GM18517 (cell line): ENCODE measurements around the gene WDR37.

Source experiments
- ATAC-seq: cut with Tn5 transposase; IDR thresholded peaks from one replicate; pipeline ENCODE4 v1.9.1; 2021; ENCODE audit warnings: mild to moderate bottlenecking, moderate library complexity; ENCODE audit not compliant: unreplicated experiment

WDR37 gene

DNA sequence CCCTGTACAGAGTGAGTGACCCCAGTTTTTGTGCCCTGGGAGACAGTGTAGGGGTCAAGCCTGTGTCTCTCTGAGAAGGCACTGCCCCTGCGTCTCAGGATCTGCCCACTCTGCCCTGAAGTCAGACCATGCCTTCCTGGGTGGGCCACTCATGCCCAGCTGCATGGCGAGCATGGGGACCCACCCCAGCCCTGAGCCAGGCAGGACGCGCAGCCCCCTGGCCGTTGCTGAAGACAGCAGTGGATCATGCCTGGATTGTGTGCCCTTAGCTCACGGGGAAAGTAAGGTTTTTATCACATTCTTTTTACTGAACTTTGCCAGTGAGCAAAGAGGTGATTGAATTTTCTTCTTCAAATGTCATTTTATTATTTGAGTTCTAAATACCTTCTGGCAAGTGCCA is 66.2 kb downstream of the WDR37 start:
- ATAC-seq: no peak

DNA sequence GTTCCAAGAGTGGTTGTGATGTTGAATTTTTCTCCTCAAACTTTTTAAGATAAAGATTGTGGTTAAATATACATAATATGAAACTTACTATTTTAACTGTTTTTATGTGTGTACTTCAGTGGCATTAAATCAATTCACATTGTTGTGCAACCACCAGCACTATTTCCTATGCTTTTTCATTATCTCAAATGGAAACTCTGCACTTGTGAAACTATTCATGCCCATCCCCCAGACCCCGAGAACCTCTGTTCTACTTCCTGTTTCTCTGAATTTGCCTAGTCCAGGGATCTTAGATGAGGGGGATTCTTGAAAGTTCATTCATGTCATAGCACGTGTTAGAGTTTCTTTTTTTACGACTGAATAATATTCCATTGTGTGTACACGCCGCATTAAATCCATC is 67.0 kb downstream of the WDR37 start:
- ATAC-seq: no peak

DNA sequence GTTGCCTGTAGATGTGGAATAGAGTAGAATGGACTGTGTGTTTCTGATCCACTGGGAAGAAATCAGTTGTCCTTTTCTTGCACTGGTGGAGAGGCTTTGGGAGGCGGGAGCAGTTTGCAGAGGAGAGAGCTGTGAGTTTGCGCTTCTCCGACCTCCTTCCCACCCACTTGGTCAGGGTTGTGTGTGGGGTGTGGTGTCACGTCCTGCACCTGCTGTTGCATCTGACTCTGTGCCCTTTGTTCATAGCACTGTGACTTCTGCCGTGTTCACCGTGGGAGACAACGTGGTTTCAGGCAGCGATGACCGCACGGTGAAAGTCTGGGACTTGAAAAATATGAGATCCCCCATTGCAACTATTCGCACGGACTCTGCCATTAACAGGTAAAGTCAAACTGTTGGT is 67.8 kb downstream of the WDR37 start:
- no peak for ATAC-seq

GRCh38 chr10:1124796-1125195 is 68.6 kb downstream of the WDR37 start:
- ATAC-seq: no peak

DNA sequence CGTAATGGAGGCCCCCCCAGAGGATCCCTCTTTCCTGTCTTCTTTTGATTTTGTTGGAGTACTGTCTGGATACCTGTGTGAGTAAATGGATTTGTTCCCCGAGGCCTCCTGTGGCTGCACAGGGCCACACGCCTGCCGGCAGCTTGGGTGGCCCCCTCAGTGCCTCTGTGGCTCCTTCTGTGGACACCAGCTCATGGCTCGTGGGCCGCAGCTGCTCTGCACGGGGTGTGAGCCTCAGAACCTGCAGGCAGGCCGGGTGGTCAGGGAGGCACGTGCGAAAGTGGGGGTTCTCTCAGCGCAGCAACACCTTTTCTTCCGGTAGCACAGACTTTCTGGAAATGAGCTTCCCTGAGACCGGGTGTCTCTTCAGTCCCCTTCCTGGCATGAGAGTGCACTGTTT is 70.3 kb downstream of the WDR37 start:
- ATAC-seq: no peak

DNA sequence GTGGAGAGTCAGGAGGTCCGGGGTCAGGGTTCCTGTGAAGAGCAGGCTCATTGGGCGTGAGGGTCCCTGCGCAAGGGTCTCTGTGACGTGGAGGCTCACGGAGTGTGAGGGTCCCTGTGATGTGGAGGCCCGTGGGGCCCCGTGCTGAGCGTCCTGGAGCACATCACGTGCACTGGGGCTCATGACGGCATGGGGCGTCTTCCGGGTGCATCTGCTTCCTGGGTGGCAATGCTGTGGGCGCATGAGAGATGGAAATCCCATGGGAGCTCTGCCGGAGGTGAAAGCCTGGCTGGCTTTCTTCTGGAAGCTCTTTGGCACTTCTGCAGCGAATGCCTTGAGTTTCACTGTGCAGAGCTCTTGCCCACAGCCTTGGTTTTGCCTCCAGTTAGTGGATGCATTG is 71.4 kb downstream of the WDR37 start:
- ATAC-seq: no peak

- no peak for ATAC-seq
Measured at GRCh38 chr10:1128115-1128514, 71.9 kb downstream of the WDR37 start.

- ATAC-seq: no peak
Measured at GRCh38 chr10:1128649-1129048, 72.5 kb downstream of the WDR37 start.

- no peak for ATAC-seq
Measured at GRCh38 chr10:1130226-1130625, 74.0 kb downstream of the WDR37 start.

DNA sequence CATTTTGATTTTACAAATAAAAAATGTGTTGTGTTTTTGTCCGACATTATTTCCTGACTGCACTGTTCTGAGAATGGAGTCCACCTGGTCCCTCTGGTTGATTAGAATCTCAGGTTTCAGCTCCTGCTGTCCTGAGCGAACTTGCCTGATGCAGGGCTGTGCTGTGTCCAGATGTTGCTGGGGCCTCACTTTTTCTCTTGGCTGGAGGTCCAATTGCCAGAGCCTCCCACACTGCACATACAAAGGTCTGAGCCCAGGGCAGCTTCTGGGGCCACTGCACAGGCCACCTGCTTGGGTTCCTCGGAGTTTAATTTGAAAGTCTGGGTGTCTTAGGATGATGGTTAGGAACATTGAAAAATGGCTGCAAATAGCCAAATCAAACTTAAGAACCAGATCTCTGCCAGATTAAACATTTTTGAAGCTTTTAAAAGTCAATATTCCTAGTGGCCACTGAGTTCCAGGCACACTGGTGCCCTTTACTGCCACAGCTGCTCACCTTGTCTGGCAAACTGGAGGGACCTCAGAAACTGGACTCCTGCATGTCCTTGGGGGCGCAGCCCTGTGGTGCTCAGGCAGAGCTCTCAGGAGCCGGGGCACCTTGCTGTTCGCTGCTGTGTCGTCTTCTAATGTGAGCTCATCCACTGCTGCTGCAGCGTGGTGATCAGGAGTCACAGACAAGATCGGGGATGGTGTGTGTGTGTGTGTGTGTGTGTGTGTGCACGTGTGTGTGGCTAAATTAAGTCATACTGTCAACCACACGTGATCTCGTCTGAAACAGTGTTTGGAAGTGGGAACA is 75.0 kb downstream of the WDR37 start:
- no peak for ATAC-seq

- ATAC-seq: no peak
Measured at GRCh38 chr10:1132584-1132983, 76.4 kb downstream of the WDR37 start.

DNA sequence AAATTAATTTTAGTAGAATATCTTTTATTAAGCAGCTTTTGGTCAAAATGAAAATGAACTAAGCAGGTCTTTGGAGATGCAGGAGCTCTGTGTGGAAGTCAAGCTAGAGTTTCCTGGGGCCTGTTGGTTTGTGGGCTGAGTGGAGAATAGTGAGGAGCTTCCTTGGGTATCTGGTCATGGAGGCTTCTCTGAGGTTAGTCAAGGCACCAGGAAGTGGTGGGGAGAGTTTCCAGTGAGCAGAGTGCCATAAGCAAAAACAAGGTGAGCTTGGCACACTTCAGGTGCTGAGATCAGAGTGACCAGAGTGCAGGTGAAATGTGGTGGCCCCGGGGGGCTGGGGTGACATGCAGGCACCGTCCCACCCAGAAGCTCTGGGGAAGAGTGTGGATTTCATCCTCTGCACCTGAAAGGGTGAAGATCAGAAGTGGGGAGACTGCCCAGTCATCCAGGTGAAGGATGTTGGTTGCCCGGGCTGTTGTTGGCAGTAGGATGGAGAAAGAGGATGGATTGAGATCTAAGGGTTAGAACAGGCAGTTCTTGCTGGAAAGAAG is 77.4 kb downstream of the WDR37 start:
- ATAC-seq: no peak

- no peak for ATAC-seq
Measured at GRCh38 chr10:1134156-1134555, 78.0 kb downstream of the WDR37 start.

- ATAC-seq: no peak
Measured at GRCh38 chr10:1136268-1136667, 80.1 kb downstream of the WDR37 start.

- no peak for ATAC-seq
Measured at GRCh38 chr10:1137499-1138163, 81.4 kb downstream of the WDR37 start.

DNA sequence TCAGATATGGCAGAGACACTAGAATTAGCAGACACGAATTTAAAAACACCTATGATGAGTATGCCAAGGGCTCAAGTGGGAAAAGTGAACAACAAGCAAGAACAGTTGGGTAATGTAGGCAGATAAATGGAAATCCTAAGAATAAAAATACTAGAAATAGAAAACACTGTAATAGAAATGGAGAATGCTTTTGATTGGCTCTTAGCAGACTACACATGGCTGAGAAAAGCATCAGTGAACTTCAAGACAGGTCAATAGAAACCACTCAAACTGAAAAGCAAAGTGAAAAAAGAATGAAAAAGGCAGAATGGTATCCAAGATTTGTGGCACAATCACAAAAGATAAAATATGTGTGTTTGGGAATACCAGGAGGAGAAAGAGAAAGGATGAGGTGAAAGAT is 82.3 kb downstream of the WDR37 start:
- ATAC-seq: no peak

GRCh38 chr10:1141261-1141660 is 85.1 kb downstream of the WDR37 start:
- no peak for ATAC-seq

GRCh38 chr10:1141701-1142100 is 85.5 kb downstream of the WDR37 start:
- no peak for ATAC-seq

GRCh38 chr10:1142596-1142995 is 86.4 kb downstream of the WDR37 start:
- ATAC-seq: no peak

DNA sequence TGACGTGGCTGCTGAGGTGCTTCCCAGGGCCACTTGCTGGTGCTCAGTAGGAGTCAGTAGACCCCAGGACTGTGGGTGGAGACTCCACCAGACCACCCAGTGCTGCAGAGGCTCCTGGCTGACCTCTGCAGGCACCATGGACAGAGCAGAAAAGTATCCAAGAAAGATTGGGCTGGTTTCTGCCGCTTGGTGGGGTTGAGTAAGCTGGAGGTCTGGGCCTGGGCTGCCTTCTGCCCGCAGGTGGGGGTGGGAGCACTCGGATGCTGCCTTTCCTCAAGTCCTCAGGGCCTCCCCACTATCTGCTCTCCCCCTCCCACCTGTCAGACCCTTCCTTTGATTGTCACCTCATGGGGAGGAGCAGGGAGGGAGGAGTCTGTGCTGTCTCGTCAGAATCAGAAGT is 91.6 kb downstream of the WDR37 start:
- ATAC-seq: no peak

DNA sequence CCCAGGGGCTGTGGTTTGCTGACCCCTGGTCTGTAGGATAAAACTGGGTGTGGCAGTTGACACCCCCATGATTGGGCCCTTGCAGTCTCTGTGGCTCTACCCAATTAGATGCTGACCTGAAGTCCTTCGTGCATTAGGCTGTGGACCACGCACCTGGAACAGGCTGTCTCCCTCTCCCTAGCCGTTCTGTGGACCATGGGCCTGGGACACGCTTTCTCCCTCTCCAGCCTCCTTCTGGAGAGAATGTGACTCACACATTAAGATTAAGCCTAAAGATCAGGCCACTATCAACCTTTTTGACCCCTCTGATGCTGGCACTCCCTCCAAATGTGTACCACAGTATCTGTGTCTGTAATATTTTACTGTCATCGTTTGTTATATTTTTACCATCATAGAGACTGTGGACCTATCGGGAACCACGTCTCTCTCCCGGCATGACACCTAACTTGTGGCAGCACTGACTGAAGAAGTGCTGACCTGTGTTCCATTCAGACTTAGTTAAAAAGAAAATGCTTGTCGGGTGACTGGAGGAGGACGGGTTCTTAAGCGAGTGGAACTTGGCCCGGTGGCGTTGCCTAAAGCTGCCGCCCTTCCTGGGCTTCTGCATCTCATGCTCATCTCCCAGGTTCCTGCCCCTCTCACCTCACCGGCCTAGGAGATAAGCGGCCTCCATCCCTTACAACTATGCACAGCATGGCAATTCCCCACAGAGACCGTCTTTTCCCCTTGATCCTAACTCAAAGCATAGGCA is 92.8 kb downstream of the WDR37 start:
- no peak for ATAC-seq
